Stimulated activated naive B cell treated with anti-CD40 and anti-IgM and Interleukin-4, amounts not matched to agents 10 μg/mL and 1 μg/mL and 100 μg/mL, for 72 hours (primary cell): ENCODE results near the gene LRMDA.
A peak's percentile ranks its signal among the peaks of the same experiment; 100 is the strongest.
"Not testable (repeated sequence)": the region's sequence is repeated elsewhere in the genome, so short reads cannot be mapped to it uniquely, and the experiment has no call there.

Experiments
- ATAC-seq, 2 donors: fragments of 150-1000 bp; cut with Tn5 transposase; replicated peaks; 2 replicates each; pipeline ENCODE4 v1.10.0; 2021; ENCODE audit warnings: moderate library complexity in 1 of 2
- DNase-seq: peaks from one replicate; pipeline ENCODE4 v3.0.0; 2021
- H3K27ac Mint-ChIP-seq: one replicate; pipeline ENCODE4 v1.8.0; 2022; ENCODE audit warnings: mild to moderate bottlenecking, mixed read lengths
- H3K27me3 Mint-ChIP-seq, 2 donors: one replicate each; pipeline ENCODE4 v1.8.0; 2022; ENCODE audit warnings: mixed read lengths in 2 of 2
- H3K36me3 Mint-ChIP-seq, 2 donors: one replicate each; pipeline ENCODE4 v1.8.0; 2022; ENCODE audit warnings: mixed read lengths in 2 of 2, mild to moderate bottlenecking in 1 of 2
- H3K4me1 Mint-ChIP-seq, 2 donors: one replicate each; pipeline ENCODE4 v1.8.0; 2022; ENCODE audit warnings: mixed read lengths in 2 of 2, mild to moderate bottlenecking in 1 of 2
- H3K4me3 Mint-ChIP-seq, 2 donors: one replicate each; pipeline ENCODE4 v1.8.0; 2022; ENCODE audit warnings: mild to moderate bottlenecking in 2 of 2, mixed read lengths in 2 of 2, moderate library complexity in 1 of 2
- H3K9me3 Mint-ChIP-seq, 2 donors: one replicate each; pipeline ENCODE4 v1.8.0; 2022; ENCODE audit warnings: mixed read lengths in 2 of 2, mild to moderate bottlenecking in 1 of 2

LRMDA gene

GRCh38 chr10:75514830-75515229, 83.4 kb downstream of the LRMDA start:
- Mint-ChIP-seq H3K27ac (no peak overlapping the region), H3K9me3 (peaks cover 6 to 19% of the 10 kb centered on the region in 2 donors), H3K27me3 (peaks cover 4 to 13% of the 10 kb centered on the region in 2 donors), H3K36me3 (no peaks in the 10 kb centered on the region), H3K4me1 (no peaks in the 10 kb centered on the region), H3K4me3 (no peak overlapping the region)
- DNase-seq = no peak
- no peak for ATAC-seq

- not testable (repeated sequence) for H3K4me3 Mint-ChIP-seq, DNase-seq, H3K27ac Mint-ChIP-seq, H3K4me1 Mint-ChIP-seq, ATAC-seq, H3K36me3 Mint-ChIP-seq
- peaks cover 10 to 23% of the 10 kb centered on the region in 2 donors for H3K9me3 Mint-ChIP-seq
- H3K27me3 Mint-ChIP-seq = peaks cover 13 to 15% of the 10 kb centered on the region in 2 donors
These were observed 84.7 kb downstream of the LRMDA start for GRCh38 chr10:75516154-75516553.

GRCh38 chr10:75519213-75519612, 87.8 kb downstream of the LRMDA start:
- not testable (repeated sequence) for DNase-seq, H3K4me1 Mint-ChIP-seq, H3K27ac Mint-ChIP-seq, ATAC-seq, H3K36me3 Mint-ChIP-seq, H3K4me3 Mint-ChIP-seq
- Mint-ChIP-seq H3K27me3 (peaks cover 18 to 21% of the 10 kb centered on the region in 2 donors), H3K9me3 (peaks cover 10 to 23% of the 10 kb centered on the region in 2 donors)

GRCh38 chr10:75521194-75521829, 89.9 kb downstream of the LRMDA start:
- not testable (repeated sequence) for H3K27ac Mint-ChIP-seq, H3K4me3 Mint-ChIP-seq, ATAC-seq, H3K4me1 Mint-ChIP-seq, H3K36me3 Mint-ChIP-seq, DNase-seq
- Mint-ChIP-seq H3K9me3 (peaks cover 6 to 17% of the 10 kb centered on the region in 2 donors), H3K27me3 (peaks cover 18 to 21% of the 10 kb centered on the region in 2 donors)

GRCh38 chr10:75525067-75525466, 93.6 kb downstream of the LRMDA start:
- no peaks in the 10 kb centered on the region for H3K4me1 Mint-ChIP-seq
- no peak overlapping the region for H3K27ac Mint-ChIP-seq
- H3K27me3 Mint-ChIP-seq = peaks cover 12 to 24% of the 10 kb centered on the region in 2 donors
- peaks cover 6 to 10% of the 10 kb centered on the region in 2 donors for H3K9me3 Mint-ChIP-seq
- no peaks in the 10 kb centered on the region for H3K36me3 Mint-ChIP-seq
- H3K4me3 Mint-ChIP-seq = no peak overlapping the region
- DNase-seq = no peak
- no peak for ATAC-seq

GRCh38 chr10:75525646-75526045, 94.2 kb downstream of the LRMDA start:
- H3K4me1 Mint-ChIP-seq = no peaks in the 10 kb centered on the region
- no peak for ATAC-seq
- peaks cover 7 to 18% of the 10 kb centered on the region in 2 donors for H3K27me3 Mint-ChIP-seq
- no peak overlapping the region for H3K4me3 Mint-ChIP-seq
- DNase-seq = no peak
- no peaks in the 10 kb centered on the region for H3K36me3 Mint-ChIP-seq
- peaks cover 3 to 6% of the 10 kb centered on the region in 2 donors for H3K9me3 Mint-ChIP-seq
- no peak overlapping the region for H3K27ac Mint-ChIP-seq

- no peaks in the 10 kb centered on the region for H3K4me1 Mint-ChIP-seq
- no peak for DNase-seq
- peaks cover 2 to 6% of the 10 kb centered on the region in 2 donors for H3K9me3 Mint-ChIP-seq
These were observed 96.1 kb downstream of the LRMDA start for GRCh38 chr10:75527542-75527941.

GRCh38 chr10:75528392-75528791, 97.0 kb downstream of the LRMDA start:
- Mint-ChIP-seq H3K4me1 (no peaks in the 10 kb centered on the region), H3K4me3 (no peak overlapping the region)
- peak; percentile 36 to 38 for ATAC-seq

More at GRCh38 chr10:75527542-75527941, 96.1 kb downstream of the LRMDA start:
- peaks cover 3 to 8% of the 10 kb centered on the region in 2 donors for H3K27me3 Mint-ChIP-seq
- no peak for ATAC-seq
- H3K4me3 Mint-ChIP-seq = no peak overlapping the region
- H3K27ac Mint-ChIP-seq = no peak overlapping the region
- no peaks in the 10 kb centered on the region for H3K36me3 Mint-ChIP-seq

GRCh38 chr10:75530299-75530698, 98.9 kb downstream of the LRMDA start:
- Mint-ChIP-seq H3K4me3 (no peak overlapping the region), H3K9me3 (peaks cover 2 to 6% of the 10 kb centered on the region in 2 donors), H3K36me3 (no peaks in the 10 kb centered on the region), H3K27me3 (peaks cover 0 to 8% of the 10 kb centered on the region in 2 donors), H3K4me1 (no peaks in the 10 kb centered on the region), H3K27ac (no peak overlapping the region)
- DNase-seq (no peak), ATAC-seq (no peak)

More at GRCh38 chr10:75528392-75528791, 97.0 kb downstream of the LRMDA start:
- H3K27ac Mint-ChIP-seq = peak overlapping the region; percentile 14
- peaks cover 0 to 8% of the 10 kb centered on the region in 2 donors for H3K27me3 Mint-ChIP-seq
- peaks cover 2 to 6% of the 10 kb centered on the region in 2 donors for H3K9me3 Mint-ChIP-seq
- DNase-seq = no peak
- H3K36me3 Mint-ChIP-seq = no peaks in the 10 kb centered on the region

- Mint-ChIP-seq H3K36me3 (no peaks in the 10 kb centered on the region), H3K4me3 (no peak overlapping the region), H3K4me1 (no peaks in the 10 kb centered on the region), H3K27me3 (peaks cover 0 to 8% of the 10 kb centered on the region in 2 donors), H3K9me3 (peaks cover 2 to 6% of the 10 kb centered on the region in 2 donors), H3K27ac (no peak overlapping the region)
- DNase-seq = no peak
- no peak for ATAC-seq
These were observed 100.2 kb downstream of the LRMDA start for GRCh38 chr10:75531571-75532031.

GRCh38 chr10:75532253-75532924, 101.0 kb downstream of the LRMDA start:
- Mint-ChIP-seq H3K27me3 (peaks cover 0 to 8% of the 10 kb centered on the region in 2 donors), H3K27ac (no peak overlapping the region), H3K36me3 (no peaks in the 10 kb centered on the region), H3K9me3 (peaks cover 0 to 6% of the 10 kb centered on the region in 2 donors), H3K4me3 (no peak overlapping the region), H3K4me1 (no peaks in the 10 kb centered on the region)
- DNase-seq (no peak), ATAC-seq (peak in 1 of 2 donors; percentile 36)

GRCh38 chr10:75538144-75538543, 106.7 kb downstream of the LRMDA start:
- no peaks in the 10 kb centered on the region for H3K9me3 Mint-ChIP-seq
- ATAC-seq (no peak), DNase-seq (no peak)
- H3K4me1 Mint-ChIP-seq = no peaks in the 10 kb centered on the region
- H3K4me3 Mint-ChIP-seq = no peak overlapping the region
- H3K27ac Mint-ChIP-seq = no peak overlapping the region
- H3K27me3 Mint-ChIP-seq = peaks cover 5 to 6% of the 10 kb centered on the region in 2 donors
- no peaks in the 10 kb centered on the region for H3K36me3 Mint-ChIP-seq

- DNase-seq (no peak), ATAC-seq (no peak)
- no peak overlapping the region for H3K27ac Mint-ChIP-seq
- H3K4me3 Mint-ChIP-seq = no peak overlapping the region
- H3K36me3 Mint-ChIP-seq = no peaks in the 10 kb centered on the region
- no peaks in the 10 kb centered on the region for H3K4me1 Mint-ChIP-seq
- H3K9me3 Mint-ChIP-seq = no peaks in the 10 kb centered on the region
- peaks cover 6 to 7% of the 10 kb centered on the region in 2 donors for H3K27me3 Mint-ChIP-seq
These were observed 107.3 kb downstream of the LRMDA start for GRCh38 chr10:75538765-75539164.

GRCh38 chr10:75540357-75540966, 109.0 kb downstream of the LRMDA start:
- no peaks in the 10 kb centered on the region for H3K36me3 Mint-ChIP-seq
- peak; percentile 81 to 88 for ATAC-seq
- no peak overlapping the region for H3K4me3 Mint-ChIP-seq
- H3K27me3 Mint-ChIP-seq = peaks cover 9 to 11% of the 10 kb centered on the region in 2 donors
- no peaks in the 10 kb centered on the region for H3K9me3 Mint-ChIP-seq
- DNase-seq = no peak
- H3K4me1 Mint-ChIP-seq = no peaks in the 10 kb centered on the region
- H3K27ac Mint-ChIP-seq = no peak overlapping the region
